GM18517 (cell line): ENCODE results near the gene SLC30A10.
"Not testable (repeated sequence)": the region's sequence is repeated elsewhere in the genome, so short reads cannot be mapped to it uniquely, and the experiment has no call there.

Source experiments
- ATAC-seq: cut with Tn5 transposase; IDR thresholded peaks from one replicate; pipeline ENCODE4 v1.9.1; 2021; ENCODE audit warnings: mild to moderate bottlenecking, moderate library complexity; ENCODE audit not compliant: unreplicated experiment

SLC30A10 gene

GRCh38 chr1:219897914-219898313, 30.4 kb downstream of the SLC30A10 start:
- ATAC-seq, result no peak

GRCh38 chr1:219892271-219892670, 36.1 kb downstream of the SLC30A10 start:
- not testable (repeated sequence) for ATAC-seq

GRCh38 chr1:219891846-219892245, 36.5 kb downstream of the SLC30A10 start:
- not testable (repeated sequence) for ATAC-seq

- not testable (repeated sequence) for ATAC-seq
These were observed 39.7 kb downstream of the SLC30A10 start for GRCh38 chr1:219888667-219889066.

- no peak for ATAC-seq
These were observed 42.7 kb downstream of the SLC30A10 start for GRCh38 chr1:219885680-219886079.

GRCh38 chr1:219883400-219884332, 44.7 kb downstream of the SLC30A10 start:
- no peak for ATAC-seq

GRCh38 chr1:219882755-219883154, 45.6 kb downstream of the SLC30A10 start:
- no peak for ATAC-seq

- no peak for ATAC-seq
These were observed 46.3 kb downstream of the SLC30A10 start for GRCh38 chr1:219882096-219882495.

GRCh38 chr1:219880765-219881457, 47.4 kb downstream of the SLC30A10 start:
- no peak for ATAC-seq

GRCh38 chr1:219876798-219877209, 51.6 kb downstream of the SLC30A10 start:
- no peak for ATAC-seq

- no peak for ATAC-seq
These were observed 52.5 kb downstream of the SLC30A10 start for GRCh38 chr1:219875860-219876259.

GRCh38 chr1:219872538-219872937, 55.8 kb downstream of the SLC30A10 start:
- ATAC-seq, result not testable (repeated sequence)

GRCh38 chr1:219871427-219872057, 56.8 kb downstream of the SLC30A10 start:
- no peak for ATAC-seq

- ATAC-seq, result not testable (repeated sequence)
These were observed 59.7 kb downstream of the SLC30A10 start for GRCh38 chr1:219868615-219869014.
